Measurements from ENCODE around the gene ZNF726.

ZNF726 gene

DNA sequence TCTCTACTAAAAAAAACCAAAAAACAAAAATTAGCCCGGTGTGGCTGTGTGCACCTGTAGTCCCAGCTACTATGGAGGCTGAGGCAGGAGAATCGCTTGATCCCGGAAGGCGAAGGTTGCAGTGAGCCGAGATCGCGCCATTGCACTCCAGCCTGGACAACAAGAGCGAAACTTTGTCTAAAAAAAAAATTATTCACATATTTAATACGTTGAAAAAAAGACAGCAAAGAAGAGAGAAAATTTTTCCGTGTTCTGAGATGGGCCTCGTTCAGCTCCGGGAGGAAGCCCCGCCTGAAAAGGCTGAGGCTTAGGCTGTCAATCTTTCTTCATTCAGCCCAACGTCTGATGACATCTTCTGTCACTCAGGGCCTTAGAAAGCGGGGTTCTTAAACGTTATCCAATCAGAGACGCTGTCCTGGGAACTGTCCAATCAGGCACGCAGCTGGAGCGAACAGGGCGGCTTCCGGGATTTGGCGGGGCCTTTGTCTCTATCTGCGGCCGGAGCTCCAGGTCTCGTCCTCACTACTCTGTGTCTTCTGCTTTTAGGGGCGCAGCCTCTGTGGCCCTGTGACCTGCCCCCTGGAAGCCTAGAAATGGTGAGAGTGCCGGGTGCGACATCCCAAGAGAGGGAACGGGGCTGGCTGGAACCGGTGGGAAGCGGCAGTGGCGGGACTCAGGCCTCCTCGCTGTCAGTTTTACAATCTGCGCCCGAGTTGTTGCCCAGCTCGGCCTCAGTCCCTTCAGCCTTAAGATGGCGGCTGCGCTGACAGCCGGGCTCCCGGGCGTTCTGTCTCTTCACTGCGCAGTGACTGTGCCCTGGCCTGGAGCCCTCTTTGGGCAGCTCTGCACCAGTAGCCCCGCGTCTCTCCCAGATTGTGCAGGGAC, at the start of gene ZNF726:
Gene ZNF726, plus strand, starts transcription at position 485 of the 885 bp plus-strand sequence. Its CDS starts 109 bp downstream, at position 594.
- TF ChIP-seq GLIS3 (CRISPR knock-in tag; IDR thresholded peaks at IDR 0.05) (no peak), POU6F1 (CRISPR knock-in tag; IDR thresholded peaks at IDR 0.05; ENCODE audit: borderline replicate concordance, low read depth) (no peak)
- TF ChIP-seq, protein P1, sequence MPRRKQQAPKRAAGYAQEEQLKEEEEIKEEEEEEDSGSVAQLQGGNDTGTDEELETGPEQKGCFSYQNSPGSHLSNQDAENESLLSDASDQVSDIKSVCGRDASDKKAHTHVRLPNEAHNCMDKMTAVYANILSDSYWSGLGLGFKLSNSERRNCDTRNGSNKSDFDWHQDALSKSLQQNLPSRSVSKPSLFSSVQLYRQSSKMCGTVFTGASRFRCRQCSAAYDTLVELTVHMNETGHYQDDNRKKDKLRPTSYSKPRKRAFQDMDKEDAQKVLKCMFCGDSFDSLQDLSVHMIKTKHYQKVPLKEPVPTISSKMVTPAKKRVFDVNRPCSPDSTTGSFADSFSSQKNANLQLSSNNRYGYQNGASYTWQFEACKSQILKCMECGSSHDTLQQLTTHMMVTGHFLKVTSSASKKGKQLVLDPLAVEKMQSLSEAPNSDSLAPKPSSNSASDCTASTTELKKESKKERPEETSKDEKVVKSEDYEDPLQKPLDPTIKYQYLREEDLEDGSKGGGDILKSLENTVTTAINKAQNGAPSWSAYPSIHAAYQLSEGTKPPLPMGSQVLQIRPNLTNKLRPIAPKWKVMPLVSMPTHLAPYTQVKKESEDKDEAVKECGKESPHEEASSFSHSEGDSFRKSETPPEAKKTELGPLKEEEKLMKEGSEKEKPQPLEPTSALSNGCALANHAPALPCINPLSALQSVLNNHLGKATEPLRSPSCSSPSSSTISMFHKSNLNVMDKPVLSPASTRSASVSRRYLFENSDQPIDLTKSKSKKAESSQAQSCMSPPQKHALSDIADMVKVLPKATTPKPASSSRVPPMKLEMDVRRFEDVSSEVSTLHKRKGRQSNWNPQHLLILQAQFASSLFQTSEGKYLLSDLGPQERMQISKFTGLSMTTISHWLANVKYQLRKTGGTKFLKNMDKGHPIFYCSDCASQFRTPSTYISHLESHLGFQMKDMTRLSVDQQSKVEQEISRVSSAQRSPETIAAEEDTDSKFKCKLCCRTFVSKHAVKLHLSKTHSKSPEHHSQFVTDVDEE (CRISPR knock-in tag; IDR thresholded peaks at IDR 0.05): 0 out of 2 replicates have a peak, but pooled peaks have one; percentile 21
- ATAC-seq: peak; percentile 98

DNA sequence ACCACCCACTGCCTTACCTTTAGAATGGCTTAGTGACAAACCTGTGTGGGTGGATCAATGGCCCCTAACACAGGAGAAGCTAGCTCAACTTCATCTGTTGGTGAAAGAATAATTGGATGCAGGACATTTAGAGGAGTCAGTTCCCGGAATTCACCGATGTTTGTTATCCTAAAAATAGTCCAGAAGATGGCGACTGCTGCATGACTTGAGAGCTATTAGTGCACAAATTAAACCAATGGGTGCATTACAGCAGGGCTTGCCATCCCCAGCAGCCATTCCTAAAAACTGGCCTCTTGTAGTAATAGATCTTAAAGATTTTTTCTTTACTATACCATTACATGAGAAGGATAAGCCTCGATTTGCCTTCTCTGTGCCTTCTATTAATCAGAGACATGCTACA, 46.8 kb upstream of the ZNF726 start:
- ATAC-seq: no peak
- TF ChIP-seq ZC3H10 (CRISPR knock-in tag; IDR thresholded peaks at IDR 0.05) (no peak), ZNF70 (CRISPR knock-in tag; IDR thresholded peaks at IDR 0.05) (no peak), OSR1 (CRISPR knock-in tag; IDR thresholded peaks at IDR 0.05) (no peak), CSDC2 (CRISPR knock-in tag; IDR thresholded peaks at IDR 0.05) (no peak), ESRRG (CRISPR knock-in tag; IDR thresholded peaks at IDR 0.05) (no peak), BACH2 (CRISPR knock-in tag; IDR thresholded peaks at IDR 0.05; ENCODE audit: borderline replicate concordance) (no peak), TOX (CRISPR knock-in tag; IDR thresholded peaks at IDR 0.05; ENCODE audit: borderline replicate concordance) (no peak), RARB (CRISPR knock-in tag; IDR thresholded peaks at IDR 0.05) (no peak), ISL1 (CRISPR knock-in tag; IDR thresholded peaks at IDR 0.05) (no peak), POU6F1 (CRISPR knock-in tag; IDR thresholded peaks at IDR 0.05; ENCODE audit: borderline replicate concordance, low read depth) (no peak)
- TF ChIP-seq, protein P1 (CRISPR knock-in tag; IDR thresholded peaks at IDR 0.05): no peak
- TF ChIP-seq, protein P2, sequence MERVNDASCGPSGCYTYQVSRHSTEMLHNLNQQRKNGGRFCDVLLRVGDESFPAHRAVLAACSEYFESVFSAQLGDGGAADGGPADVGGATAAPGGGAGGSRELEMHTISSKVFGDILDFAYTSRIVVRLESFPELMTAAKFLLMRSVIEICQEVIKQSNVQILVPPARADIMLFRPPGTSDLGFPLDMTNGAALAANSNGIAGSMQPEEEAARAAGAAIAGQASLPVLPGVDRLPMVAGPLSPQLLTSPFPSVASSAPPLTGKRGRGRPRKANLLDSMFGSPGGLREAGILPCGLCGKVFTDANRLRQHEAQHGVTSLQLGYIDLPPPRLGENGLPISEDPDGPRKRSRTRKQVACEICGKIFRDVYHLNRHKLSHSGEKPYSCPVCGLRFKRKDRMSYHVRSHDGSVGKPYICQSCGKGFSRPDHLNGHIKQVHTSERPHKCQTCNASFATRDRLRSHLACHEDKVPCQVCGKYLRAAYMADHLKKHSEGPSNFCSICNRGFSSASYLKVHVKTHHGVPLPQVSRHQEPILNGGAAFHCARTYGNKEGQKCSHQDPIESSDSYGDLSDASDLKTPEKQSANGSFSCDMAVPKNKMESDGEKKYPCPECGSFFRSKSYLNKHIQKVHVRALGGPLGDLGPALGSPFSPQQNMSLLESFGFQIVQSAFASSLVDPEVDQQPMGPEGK (CRISPR knock-in tag; IDR thresholded peaks at IDR 0.05; ENCODE audit: borderline replicate concordance): no peak

DNA sequence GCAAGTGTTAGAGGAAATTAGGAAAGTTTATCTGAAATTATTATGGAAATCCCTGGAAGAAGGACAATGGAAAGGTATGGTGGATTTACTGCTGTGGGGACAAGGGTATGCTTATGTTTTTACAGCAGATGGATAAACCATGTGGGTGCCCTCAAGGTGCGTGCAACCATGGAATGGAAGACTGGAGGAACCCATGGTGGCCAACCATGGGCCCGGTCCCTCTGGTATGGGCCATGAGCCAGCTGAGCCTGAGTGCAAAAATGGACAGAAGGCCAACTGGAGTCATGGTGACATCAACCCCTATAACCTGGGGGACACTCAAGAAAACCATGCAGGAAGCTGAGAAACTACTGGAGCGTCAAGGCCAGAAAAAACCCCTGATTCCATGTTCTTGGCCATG, 46.1 kb upstream of the ZNF726 start:
- no peak for ATAC-seq
- TF ChIP-seq POU6F1 (CRISPR knock-in tag; IDR thresholded peaks at IDR 0.05; ENCODE audit: borderline replicate concordance, low read depth) (no peak), ZC3H10 (CRISPR knock-in tag; IDR thresholded peaks at IDR 0.05) (no peak), ZNF70 (CRISPR knock-in tag; IDR thresholded peaks at IDR 0.05) (no peak), GLIS3 (CRISPR knock-in tag; IDR thresholded peaks at IDR 0.05) (no peak), ZNF565 (CRISPR knock-in tag; conservative IDR thresholded peaks at IDR 0.05; ENCODE audit: low read depth) (no peak), ISL1 (CRISPR knock-in tag; IDR thresholded peaks at IDR 0.05) (no peak), CSRNP3 (CRISPR knock-in tag; IDR thresholded peaks at IDR 0.05) (no peak), TOX (CRISPR knock-in tag; IDR thresholded peaks at IDR 0.05; ENCODE audit: borderline replicate concordance) (no peak), ZFP3 (CRISPR knock-in tag; IDR thresholded peaks at IDR 0.05) (no peak), PPARA (CRISPR knock-in tag; IDR thresholded peaks at IDR 0.05; ENCODE audit: borderline replicate concordance) (no peak), ESRRG (CRISPR knock-in tag; IDR thresholded peaks at IDR 0.05) (no peak)
- TF ChIP-seq, protein P1 (CRISPR knock-in tag; IDR thresholded peaks at IDR 0.05): no peak

All from SK-N-SH treated with all-trans-retinoic acid at 6 μM for 48 hours (cell line).